Stimulated activated CD8-positive, alpha-beta memory T cell treated with anti-CD3 and anti-CD28 coated beads, Interleukin-15, amount 100 ng/mL, for 24 hours (primary cell): ENCODE measurements around the gene MCM7.

Source experiments
- DNase-seq: peaks from one replicate; pipeline ENCODE4 v3.0.0-alpha.2; 2020; ENCODE audit warnings: low read depth

MCM7 gene

GRCh38 chr7:100093925-100094486 is 7.2 kb downstream of the MCM7 start:
- no peak for DNase-seq

- no peak for DNase-seq
Observed at GRCh38 chr7:100093498-100093897, 7.7 kb downstream of the MCM7 start.

GRCh38 chr7:100093054-100093453 is 8.1 kb downstream of the MCM7 start:
- DNase-seq: no peak

GRCh38 chr7:100091411-100092181 is 9.6 kb downstream of the MCM7 start:
- no peak for DNase-seq

- DNase-seq: no peak
Observed at GRCh38 chr7:100090527-100091410, 10.4 kb downstream of the MCM7 start.

GRCh38 chr7:100089458-100090196 is 11.6 kb downstream of the MCM7 start:
- no peak for DNase-seq

- peak; percentile 85 for DNase-seq
Observed at GRCh38 chr7:100088621-100089457, 12.4 kb downstream of the MCM7 start, which contains the start of gene COPS6. TSS of gene COPS6 (plus strand) at chr7:100088969. CDS start at chr7:100088991, 22 bp downstream.

- no peak for DNase-seq
Observed at GRCh38 chr7:100088095-100088620, 13.0 kb downstream of the MCM7 start.

- no peak for DNase-seq
Observed at GRCh38 chr7:100087055-100087750, 14.0 kb downstream of the MCM7 start.

GRCh38 chr7:100085515-100085914 is 15.7 kb downstream of the MCM7 start:
- no peak for DNase-seq

GRCh38 chr7:100082978-100083377 is 18.2 kb downstream of the MCM7 start:
- DNase-seq: no peak

GRCh38 chr7:100081535-100082102 is 19.6 kb downstream of the MCM7 start, which contains the start of gene ZNF3:
TSS of gene ZNF3 (minus strand) at chr7:100081723. CDS start at chr7:100077357, 4,366 bp downstream.
- DNase-seq: peak; percentile 93

- no peak for DNase-seq
Observed at GRCh38 chr7:100080907-100081534, 20.2 kb downstream of the MCM7 start.

- no peak for DNase-seq
Observed at GRCh38 chr7:100079024-100079560, 22.1 kb downstream of the MCM7 start.

- DNase-seq: no peak
Observed at GRCh38 chr7:100077205-100077604, 24.0 kb downstream of the MCM7 start.

- no peak for DNase-seq
Observed at GRCh38 chr7:100075418-100075817, 25.8 kb downstream of the MCM7 start.

GRCh38 chr7:100074841-100075240 is 26.4 kb downstream of the MCM7 start:
- no peak for DNase-seq

- DNase-seq: no peak
Observed at GRCh38 chr7:100072462-100072861, 28.7 kb downstream of the MCM7 start.
